Hematopoietic multipotent progenitor cell (in vitro differentiated cells): ENCODE measurements around the gene PRAC1. TPM values are rescaled to one million over a fixed set of nuclear protein-coding genes. Genes with fewer than 3 reads are reported as not detected.

Experiments used
- DNase-seq, 3 donors: peaks; one replicate each; pipeline ENCODE4 v3.0.0-alpha.2; 2011 to 2015; ENCODE audit warnings: low read depth in 2 of 3, low spot score in 2 of 3
- total RNA-seq: library from RNA; depleted of rRNA; stranded (reverse); fragments of >200 nt; gene quantifications from one replicate; pipeline ENCODE4 v1.2.3, GENCODE V29; 2012

PRAC1 gene
- total RNA-seq, 1 donor, result not detected

DNA sequence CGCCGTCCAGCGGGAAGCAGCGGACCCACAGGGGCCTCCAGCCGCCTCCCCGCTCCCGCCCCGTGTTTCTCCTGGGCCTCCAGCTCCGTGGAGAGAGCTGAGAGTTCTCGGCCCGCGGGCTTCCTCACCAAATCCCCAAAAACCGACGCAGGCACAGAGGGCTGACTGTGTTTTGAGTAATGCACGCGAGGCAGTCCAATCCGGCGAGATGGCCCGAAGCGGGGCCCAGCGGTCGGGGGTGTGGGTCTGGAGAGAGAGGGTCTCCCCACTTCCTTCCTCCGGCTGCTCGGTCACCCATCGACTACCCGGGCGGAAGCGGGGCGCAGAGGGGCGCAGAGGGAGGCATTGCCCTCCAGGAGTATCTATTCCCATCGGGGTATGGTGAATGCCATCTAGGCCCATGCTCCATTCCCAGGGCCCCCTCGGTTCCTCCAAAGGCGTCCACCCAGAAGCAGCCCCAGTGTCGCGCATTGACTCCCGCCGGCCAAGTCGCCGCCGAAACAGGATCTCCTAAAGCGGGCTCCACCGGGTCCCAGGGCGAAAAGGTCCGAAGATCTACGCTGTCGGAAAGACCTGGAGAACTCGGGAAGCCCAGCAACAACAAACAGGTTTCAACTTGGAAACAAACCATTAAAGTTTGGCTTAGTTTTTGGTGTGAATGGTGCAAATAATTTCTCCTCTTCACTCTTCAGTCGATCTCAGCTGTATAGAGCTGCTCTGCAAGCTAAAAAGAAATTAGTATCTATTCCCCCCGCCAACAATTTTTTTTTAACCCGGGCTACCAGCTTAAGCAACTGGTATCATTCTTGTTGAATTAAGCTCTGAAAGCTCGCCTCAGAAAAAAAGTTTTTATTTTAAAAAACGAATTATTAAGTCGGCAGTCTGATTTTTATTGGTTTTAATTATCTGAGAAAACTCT, 25.4 kb upstream of the PRAC1 start:
- DNase-seq, result no peak

DNA sequence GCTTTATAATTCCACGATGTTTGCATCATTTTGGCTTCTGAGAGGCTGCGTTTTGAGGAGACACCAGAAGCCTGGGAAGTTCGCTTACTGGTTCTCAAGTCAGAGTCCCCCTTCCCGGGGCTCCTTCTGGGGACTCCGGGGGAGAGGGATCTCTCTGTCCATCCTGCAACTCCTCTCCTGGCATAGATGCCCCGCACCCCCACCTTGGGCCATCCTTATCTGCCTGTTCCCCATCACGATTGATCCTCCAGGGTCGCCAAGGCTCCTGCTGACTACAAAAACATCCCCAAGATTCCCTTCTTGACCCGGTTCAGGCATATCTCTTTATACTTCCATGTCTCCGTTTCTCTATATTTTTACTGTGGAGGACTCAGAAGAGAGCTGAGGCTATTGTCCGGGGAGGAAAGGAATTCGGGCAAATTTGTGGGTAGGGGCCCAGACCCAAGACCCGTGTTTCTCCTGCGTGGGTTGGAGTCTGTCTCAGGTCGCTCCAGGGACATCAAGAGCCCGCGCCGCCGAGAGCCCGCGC, 24.7 kb upstream of the PRAC1 start:
- no peak for DNase-seq

GRCh38 chr17:48745381-48746275, 23.3 kb upstream of the PRAC1 start:
- DNase-seq, result no peak

GRCh38 chr17:48740537-48740936, 18.2 kb upstream of the PRAC1 start:
- no peak for DNase-seq

DNA sequence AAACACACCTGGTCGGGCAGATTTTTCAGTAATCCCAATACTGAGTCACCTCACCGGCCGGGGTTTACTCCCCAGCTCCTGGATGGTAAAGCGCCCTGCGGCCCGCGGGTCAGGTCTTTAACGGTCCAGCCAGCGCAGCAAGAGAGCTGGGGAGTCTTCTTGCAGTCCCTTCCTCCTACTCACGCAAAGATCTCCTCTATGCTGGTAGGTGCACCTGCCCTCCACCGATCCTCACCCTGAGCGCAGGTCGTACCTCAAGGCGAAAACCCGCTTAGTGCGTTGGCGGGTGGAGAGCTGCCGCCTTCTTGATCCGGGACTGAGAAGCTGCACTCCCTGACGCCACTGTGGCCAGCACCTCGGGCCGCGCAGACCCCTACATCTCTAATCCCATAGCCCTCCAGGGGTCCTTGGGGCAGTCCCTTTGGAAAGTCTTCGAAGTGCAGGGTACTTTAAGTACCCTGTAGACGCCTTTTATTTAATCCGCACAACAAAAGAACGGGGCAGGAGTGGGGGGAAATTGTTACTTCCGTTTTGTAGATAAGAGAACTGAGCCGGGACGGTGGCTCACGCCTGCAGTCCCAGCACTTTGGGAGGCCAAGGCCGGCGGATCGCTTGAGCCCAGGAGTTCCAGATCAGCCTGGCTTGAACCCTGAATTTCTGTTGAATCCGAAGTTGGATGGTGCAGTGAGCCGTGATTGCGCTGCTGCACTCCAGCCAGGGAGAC, 16.6 kb upstream of the PRAC1 start:
- no peak for DNase-seq

DNA sequence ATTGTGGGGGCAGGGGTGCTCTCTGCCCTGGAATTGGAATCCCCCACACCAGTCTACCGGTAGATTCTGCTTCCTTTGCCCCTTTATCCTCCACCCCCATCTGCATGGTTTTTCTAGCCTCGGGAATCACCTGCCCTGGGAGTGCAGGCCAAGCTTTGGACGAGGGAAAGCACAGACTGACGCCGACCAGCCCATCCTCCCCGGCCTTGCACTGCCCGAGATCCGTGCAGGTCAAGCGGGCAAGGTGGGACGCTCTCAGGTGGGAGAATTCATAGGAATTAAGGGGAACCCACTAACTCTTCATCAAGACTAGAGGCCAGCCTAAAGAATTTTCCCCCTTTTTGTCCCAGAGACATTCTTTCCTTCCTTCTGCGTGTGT, 16.1 kb upstream of the PRAC1 start:
- no peak for DNase-seq

DNA sequence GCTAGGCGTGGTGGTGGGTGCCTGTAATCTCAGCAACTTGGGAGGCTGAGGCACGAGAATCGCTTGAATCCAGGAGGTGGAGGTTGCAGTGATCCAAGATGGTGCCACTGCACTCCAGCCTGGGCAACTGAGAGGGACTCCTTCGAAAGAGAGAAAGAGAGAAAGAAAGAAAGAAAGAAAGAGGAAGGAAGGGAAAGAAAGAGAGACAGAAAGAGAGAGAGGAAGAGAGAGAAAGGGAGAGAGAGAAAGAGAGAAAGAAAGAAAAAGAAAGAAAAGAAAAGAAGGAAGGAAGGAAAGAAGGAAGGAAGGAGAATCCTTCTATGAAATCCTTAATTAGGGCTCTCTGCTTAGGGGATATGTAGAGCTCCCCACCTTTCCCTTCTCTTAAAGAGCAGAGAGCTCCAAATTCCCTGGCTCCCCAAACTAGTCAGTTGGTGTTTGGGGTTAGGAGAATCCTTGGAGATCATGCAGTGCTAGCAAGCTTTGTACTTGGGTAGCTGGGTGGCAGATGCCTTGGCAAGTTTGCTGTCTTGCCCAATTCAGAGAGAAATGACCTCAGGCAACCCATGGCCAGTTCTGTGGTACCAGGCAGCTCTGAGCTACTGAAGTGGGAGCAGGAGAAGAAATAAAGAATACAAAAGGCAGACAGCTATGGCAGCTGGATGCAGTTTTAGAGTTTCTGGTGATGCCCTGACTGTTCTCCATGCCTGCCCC, 15.2 kb upstream of the PRAC1 start:
- DNase-seq, result no peak

GRCh38 chr17:48735062-48735351, 12.7 kb upstream of the PRAC1 start:
- no peak for DNase-seq

DNA sequence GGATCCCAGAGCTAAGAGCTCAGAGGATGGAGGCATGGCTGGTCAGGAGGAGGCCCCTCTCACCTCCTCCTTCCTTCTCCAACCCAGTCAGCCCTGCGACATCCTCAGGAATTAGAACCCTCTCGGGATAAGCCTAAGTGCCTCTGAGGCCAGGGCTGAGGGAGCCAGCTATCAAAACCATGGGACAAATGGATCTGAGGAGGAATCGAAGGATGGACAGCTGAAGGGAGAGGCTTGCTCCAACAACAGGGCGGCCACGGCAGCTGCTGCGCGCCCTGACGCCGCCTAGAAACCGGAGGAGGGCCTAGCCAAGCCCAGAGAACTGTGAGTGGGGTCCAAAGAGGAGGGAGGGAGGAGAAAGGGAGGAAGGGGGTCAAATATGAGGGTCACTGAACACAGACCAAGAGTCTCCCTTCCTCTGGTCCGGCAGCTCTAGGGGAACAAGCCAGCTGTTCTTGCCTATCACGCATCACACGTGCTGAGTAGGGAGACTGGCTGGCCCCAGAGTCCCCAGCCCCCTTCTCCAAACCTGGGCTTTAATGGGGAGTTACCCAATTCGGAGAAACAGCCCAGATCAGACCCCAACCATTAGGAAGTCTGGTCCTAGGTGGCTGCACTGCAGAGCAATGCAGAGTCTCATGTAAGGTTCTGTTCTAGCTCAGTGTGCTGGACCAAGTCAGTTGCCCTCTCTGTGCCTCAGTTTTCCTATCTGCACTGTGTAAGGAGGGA, 12.2 kb upstream of the PRAC1 start:
- DNase-seq, result no peak

GRCh38 chr17:48733632-48734328, 11.5 kb upstream of the PRAC1 start:
- DNase-seq, result no peak

DNA sequence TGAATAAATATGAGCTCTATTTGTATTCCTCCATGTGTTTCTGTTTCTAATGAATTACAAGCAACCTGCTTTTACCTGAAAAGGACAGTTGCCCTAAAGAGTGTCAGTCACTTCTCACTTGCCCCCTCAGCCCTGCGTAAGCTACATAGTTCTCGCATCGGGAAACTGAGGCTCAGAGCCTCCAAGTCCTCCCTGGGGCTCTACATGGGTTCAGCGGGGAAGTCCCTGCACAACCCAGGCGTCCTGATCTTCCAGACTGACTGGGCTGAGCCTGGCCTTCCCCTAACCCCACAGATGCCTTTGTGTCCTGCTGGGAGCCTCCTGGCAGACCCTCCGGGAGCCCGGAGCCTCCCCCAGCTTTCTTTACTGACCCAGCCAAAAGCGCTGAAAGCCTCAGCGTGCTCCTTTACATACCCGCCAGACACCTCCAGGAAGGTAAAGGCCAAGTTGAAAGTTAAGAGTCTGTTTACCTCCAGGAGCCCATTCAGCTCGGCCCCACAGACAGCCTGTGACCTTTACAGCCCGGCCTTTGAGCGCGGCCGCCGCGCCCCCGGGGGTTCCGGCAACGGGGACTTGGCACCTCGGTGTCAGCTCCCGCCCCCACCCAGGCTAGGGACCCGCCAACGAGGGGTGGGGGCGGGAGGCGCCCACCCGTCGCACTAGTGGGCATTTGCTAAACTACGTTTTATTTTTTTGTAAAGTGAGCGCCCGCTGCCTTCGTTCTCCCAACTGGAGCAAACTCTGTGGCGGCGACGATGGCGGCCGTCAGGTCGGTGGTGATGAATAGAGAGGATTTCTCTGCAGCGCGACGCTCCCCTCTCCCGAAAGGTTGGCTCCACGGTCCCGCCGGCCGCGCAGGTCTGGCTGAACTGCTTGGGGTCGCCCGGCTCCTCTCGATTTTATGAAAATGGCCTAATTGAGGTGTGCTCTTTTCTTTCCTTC, 10.6 kb upstream of the PRAC1 start:
- DNase-seq, result no peak

GRCh38 chr17:48731355-48731754, 9.0 kb upstream of the PRAC1 start:
- DNase-seq, result no peak

DNA sequence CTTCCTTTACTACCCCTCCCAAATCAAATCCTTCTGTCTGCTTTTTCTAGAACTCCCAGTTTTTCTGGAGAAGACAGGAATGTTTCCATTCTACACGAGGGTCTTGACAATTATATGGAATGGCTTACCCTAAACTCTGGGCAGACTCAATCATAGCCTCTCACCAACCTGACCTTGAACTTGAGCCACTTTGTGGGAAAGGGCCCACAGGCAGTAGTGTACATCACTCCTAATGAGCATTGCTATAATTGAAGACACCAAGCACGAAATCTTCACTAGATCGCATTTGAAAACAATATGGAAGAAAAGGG, 7.9 kb upstream of the PRAC1 start:
- DNase-seq, result no peak

DNA sequence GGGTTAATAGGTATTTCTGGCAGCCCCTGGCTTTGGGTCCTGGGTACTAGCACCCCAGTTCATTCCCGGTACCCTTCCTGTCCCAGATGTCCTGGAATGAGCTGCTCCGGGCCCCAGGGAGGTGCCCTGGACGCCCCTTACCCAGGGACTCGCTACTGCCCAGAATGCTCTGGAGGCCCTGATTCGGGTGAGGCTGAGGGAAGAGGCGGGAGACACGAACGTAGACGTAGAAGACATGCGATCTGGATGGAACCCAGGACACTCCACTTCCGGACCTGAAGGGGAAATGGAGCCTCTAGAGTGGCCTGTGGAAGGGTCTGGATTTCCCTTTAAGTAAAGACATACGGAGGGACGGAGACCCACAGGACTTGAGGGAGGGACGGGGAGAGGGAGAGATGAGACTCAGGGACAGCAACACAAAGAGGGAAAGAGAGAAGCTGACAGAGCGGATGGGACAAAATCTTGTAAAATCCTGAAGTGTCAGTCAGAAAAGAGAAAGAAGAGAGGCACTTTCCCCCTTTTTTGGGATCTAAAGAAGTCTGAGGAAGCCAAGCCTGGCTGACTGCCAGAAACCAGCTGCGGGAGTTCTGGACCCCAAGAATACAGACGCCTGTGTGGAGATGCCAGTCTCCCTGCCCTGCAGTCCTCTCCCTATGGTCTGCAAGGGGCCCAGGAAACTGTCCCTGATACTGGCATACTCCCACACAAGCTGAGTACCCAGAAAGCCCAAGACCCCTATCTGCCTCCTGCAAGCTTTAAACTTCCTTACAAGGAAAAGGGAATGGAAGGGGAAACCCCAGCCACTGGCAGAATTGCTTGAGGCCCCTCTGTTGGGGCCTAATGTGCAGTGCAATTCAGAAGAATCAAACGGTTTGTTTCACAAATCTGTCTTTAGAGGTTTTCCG, 7.3 kb upstream of the PRAC1 start:
- no peak for DNase-seq

GRCh38 chr17:48728232-48729231, 6.2 kb upstream of the PRAC1 start, which contains the start of gene HOXB13:
Gene HOXB13 (minus strand): TSS chr17:48728750. CDS start chr17:48728593, 157 bp downstream.
- peak in 1 of 3 donors; percentile 48 for DNase-seq
